ENCODE measurements around the gene CABCOCO1. TPM values are rescaled to one million over a fixed set of nuclear protein-coding genes. Genes with fewer than 3 reads are reported as not detected.
A peak's percentile ranks its signal among the peaks of the same experiment; 100 is the strongest.

CABCOCO1 gene
- total and polyA plus RNA-seq, 10 of the 15 experiments (the other 5 are each of a cell fraction or from before 2014, with no cell fraction given) = not detected

DNA sequence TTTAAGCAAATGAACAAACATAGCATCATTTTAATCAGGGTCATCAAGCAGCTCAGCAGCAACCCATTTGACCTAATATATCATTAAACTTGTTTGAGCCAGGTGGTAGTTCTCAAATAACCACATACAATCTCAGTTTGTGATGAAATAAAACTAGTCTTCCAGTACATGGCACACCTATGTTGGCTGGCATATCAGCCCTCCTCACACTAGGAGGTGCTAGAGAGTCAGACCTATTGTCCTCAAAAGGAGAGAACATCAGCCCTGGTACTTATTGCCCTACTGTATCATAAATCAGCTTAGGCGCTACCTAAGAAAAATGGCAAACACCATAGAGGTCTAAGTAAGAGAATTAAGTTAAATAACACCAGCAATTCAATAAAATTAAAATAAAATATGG is 81.7 kb downstream of the CABCOCO1 start:
- ATAC-seq (0 out of 3 replicates have a peak, but pooled peaks have one; percentile 30), DNase-seq (ENCODE audit: low read depth, low spot score) (no peak), FAIRE-seq (no peak)
- no peaks in the 10 kb centered on the region for H3K79me2 ChIP-seq (ENCODE audit: control insufficient read depth, insufficient read depth, low read length)
- H4K20me1 ChIP-seq (ENCODE audit: control insufficient read depth, insufficient read depth) = no peaks in the 10 kb centered on the region
- in situ Hi-C loops (cut with MboI) (no loop called here), intact Hi-C loops (cut with micrococcal nuclease; ENCODE audit: unreplicated experiment) (no loop called here)
- no peaks in the 10 kb centered on the region for H3K4me1 ChIP-seq (ENCODE audit: control insufficient read depth, insufficient read depth, low read length)
- CTCF ChIA-PET = interaction anchor here (0.9 to 1.0 kb wide), 2 partner anchors 11 to 35 kb away, joined by 3 read pairs; no protein-coding TSS in a partner anchor
- H3K27me3 ChIP-seq (replicated peaks in 1 of 2; ENCODE audit: control insufficient read depth in 2 of 2, insufficient read depth in 2 of 2, low read length in 1 of 2) = no peaks in the 10 kb centered on the region
- RAD21 ChIA-PET (ENCODE audit: unreplicated experiment) = no interaction called here
- no peak overlapping the region for H3K4me2 ChIP-seq (ENCODE audit: control insufficient read depth, insufficient read depth)
- H3K9ac ChIP-seq (ENCODE audit: control insufficient read depth, insufficient read depth, low read length) = no peak overlapping the region
- POLR2A ChIA-PET = no interaction called here
- no peak overlapping the region for H3K4me3 ChIP-seq
- no peak overlapping the region for H3K27ac ChIP-seq (ENCODE audit: control insufficient read depth, insufficient read depth)
- no peaks in the 10 kb centered on the region for H3K36me3 ChIP-seq (ENCODE audit: control insufficient read depth in 2 of 2, insufficient read depth in 2 of 2, low read length in 1 of 2)
- WGBS (ENCODE audit: insufficient coverage, insufficient replicate concordance, low lambda C conversion rate, missing lambda C conversion rate) = 63% methylated on average over 1 of the region's 1 CpG
- no TSS peak for BruUV-seq (replicated peaks)
- H3K9me3 ChIP-seq (replicated peaks; ENCODE audit: control insufficient read depth, insufficient read depth, low read length) = no peaks in the 10 kb centered on the region
- no peak for TF ChIP-seq SIN3A (IDR thresholded peaks at IDR 0.05; ENCODE audit: low read depth, low read length)
- TF ChIP-seq, protein P1, sequence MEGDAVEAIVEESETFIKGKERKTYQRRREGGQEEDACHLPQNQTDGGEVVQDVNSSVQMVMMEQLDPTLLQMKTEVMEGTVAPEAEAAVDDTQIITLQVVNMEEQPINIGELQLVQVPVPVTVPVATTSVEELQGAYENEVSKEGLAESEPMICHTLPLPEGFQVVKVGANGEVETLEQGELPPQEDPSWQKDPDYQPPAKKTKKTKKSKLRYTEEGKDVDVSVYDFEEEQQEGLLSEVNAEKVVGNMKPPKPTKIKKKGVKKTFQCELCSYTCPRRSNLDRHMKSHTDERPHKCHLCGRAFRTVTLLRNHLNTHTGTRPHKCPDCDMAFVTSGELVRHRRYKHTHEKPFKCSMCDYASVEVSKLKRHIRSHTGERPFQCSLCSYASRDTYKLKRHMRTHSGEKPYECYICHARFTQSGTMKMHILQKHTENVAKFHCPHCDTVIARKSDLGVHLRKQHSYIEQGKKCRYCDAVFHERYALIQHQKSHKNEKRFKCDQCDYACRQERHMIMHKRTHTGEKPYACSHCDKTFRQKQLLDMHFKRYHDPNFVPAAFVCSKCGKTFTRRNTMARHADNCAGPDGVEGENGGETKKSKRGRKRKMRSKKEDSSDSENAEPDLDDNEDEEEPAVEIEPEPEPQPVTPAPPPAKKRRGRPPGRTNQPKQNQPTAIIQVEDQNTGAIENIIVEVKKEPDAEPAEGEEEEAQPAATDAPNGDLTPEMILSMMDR (IDR thresholded peaks at IDR 0.05 in 2 of 3, conservative IDR thresholded peaks at IDR 0.05 in 1 of 3; ENCODE audit: control insufficient read depth in 2 of 3, extremely low read depth in 1 of 3, insufficient read depth in 1 of 3, low read depth in 3 of 3, low read length in 3 of 3) = peak in 2 of 3 experiments; percentile 11 to 37; a peak in 2 of 6 replicates
- H2AFZ ChIP-seq (ENCODE audit: control insufficient read depth, low read depth, low read length) = no peak overlapping the region
- SMC1A ChIA-PET (ENCODE audit: uncharacterized antibody, unreplicated experiment) = no interaction called here

DNA sequence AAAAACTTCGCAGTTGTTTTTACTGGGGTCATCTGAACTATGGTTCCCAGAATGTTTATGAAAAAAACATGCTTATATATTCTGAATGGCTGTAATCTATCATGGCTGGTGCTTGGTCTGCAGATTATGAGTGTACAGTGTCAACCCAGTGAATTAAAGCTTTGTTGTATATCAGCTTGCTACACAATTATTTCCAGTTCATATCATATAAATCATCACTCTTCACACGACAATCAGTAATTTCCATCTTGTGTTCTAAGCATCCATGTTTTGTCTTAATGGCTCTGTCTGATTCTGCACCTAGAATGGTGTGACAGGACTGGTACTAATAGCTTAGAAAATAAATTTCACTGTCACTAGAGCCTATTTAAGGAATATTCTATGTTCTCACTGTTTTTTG is 83.6 kb downstream of the CABCOCO1 start:
- WGBS (ENCODE audit: insufficient coverage, insufficient replicate concordance, low lambda C conversion rate, missing lambda C conversion rate) = 7% methylated on average over 2 of the region's 2 CpGs
- H4K20me1 ChIP-seq (ENCODE audit: control insufficient read depth, insufficient read depth) = no peaks in the 10 kb centered on the region
- TF ChIP-seq PAX8 (IDR thresholded peaks at IDR 0.05) (no peak), ZNF622 (IDR thresholded peaks at IDR 0.05) (no peak), ESRRA (IDR thresholded peaks at IDR 0.05; ENCODE audit: low read length) (no peak), ZSCAN29 (IDR thresholded peaks at IDR 0.05) (no peak), ZBED1 (IDR thresholded peaks at IDR 0.05; ENCODE audit: borderline replicate concordance) (no peak), PAX5 (IDR thresholded peaks at IDR 0.05; ENCODE audit: borderline replicate concordance, low read depth, low read length) (no peak), MTA2 (IDR thresholded peaks at IDR 0.05; ENCODE audit: low read depth) (no peak), FOS (IDR thresholded peaks at IDR 0.05; ENCODE audit: borderline replicate concordance, extremely low read depth, insufficient read length) (no peak), CHD4 (IDR thresholded peaks at IDR 0.05) (no peak), SPI1 (IDR thresholded peaks at IDR 0.05; ENCODE audit: borderline replicate concordance, insufficient read depth, low read depth, low read length) (no peak)
- TF ChIP-seq, protein P2, sequence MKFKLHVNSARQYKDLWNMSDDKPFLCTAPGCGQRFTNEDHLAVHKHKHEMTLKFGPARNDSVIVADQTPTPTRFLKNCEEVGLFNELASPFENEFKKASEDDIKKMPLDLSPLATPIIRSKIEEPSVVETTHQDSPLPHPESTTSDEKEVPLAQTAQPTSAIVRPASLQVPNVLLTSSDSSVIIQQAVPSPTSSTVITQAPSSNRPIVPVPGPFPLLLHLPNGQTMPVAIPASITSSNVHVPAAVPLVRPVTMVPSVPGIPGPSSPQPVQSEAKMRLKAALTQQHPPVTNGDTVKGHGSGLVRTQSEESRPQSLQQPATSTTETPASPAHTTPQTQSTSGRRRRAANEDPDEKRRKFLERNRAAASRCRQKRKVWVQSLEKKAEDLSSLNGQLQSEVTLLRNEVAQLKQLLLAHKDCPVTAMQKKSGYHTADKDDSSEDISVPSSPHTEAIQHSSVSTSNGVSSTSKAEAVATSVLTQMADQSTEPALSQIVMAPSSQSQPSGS (IDR thresholded peaks at IDR 0.05; ENCODE audit: low read length) = no peak
- TF ChIP-seq, protein P3, sequence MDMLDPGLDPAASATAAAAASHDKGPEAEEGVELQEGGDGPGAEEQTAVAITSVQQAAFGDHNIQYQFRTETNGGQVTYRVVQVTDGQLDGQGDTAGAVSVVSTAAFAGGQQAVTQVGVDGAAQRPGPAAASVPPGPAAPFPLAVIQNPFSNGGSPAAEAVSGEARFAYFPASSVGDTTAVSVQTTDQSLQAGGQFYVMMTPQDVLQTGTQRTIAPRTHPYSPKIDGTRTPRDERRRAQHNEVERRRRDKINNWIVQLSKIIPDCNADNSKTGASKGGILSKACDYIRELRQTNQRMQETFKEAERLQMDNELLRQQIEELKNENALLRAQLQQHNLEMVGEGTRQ (IDR thresholded peaks at IDR 0.05; ENCODE audit: borderline replicate concordance, low read depth, low read length) = no peak
- TF ChIP-seq, protein P4, sequence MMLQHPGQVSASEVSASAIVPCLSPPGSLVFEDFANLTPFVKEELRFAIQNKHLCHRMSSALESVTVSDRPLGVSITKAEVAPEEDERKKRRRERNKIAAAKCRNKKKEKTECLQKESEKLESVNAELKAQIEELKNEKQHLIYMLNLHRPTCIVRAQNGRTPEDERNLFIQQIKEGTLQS (IDR thresholded peaks at IDR 0.05; ENCODE audit: borderline replicate concordance, extremely low read depth, low read depth, low read length) = no peak
- ChIA-PET SMC1A (ENCODE audit: uncharacterized antibody, unreplicated experiment) (no interaction called here), POLR2A (no interaction called here), RAD21 (ENCODE audit: unreplicated experiment) (no interaction called here), CTCF (interaction anchor here (0.7 to 1.2 kb wide), 4 partner anchors 63 to 499 kb away, joined by 3 to 4 read pairs (median 3); no protein-coding TSS in a partner anchor)
- no peak overlapping the region for H3K4me3 ChIP-seq
- BruUV-seq (replicated peaks) = no TSS peak
- no peaks in the 10 kb centered on the region for H3K79me2 ChIP-seq (ENCODE audit: control insufficient read depth, insufficient read depth, low read length)
- H3K4me1 ChIP-seq (ENCODE audit: control insufficient read depth, insufficient read depth, low read length) = peaks cover 3% of the 10 kb centered on the region
- in situ Hi-C loops (cut with MboI) (no loop called here), intact Hi-C loops (cut with micrococcal nuclease; ENCODE audit: unreplicated experiment) (no loop called here)
- no peaks in the 10 kb centered on the region for H3K27me3 ChIP-seq (replicated peaks in 1 of 2; ENCODE audit: control insufficient read depth in 2 of 2, insufficient read depth in 2 of 2, low read length in 1 of 2)
- no peak overlapping the region for H3K4me2 ChIP-seq (ENCODE audit: control insufficient read depth, insufficient read depth)
- FAIRE-seq = no peak
- no peak overlapping the region for H3K27ac ChIP-seq (ENCODE audit: control insufficient read depth, insufficient read depth)
- no peaks in the 10 kb centered on the region for H3K9me3 ChIP-seq (replicated peaks; ENCODE audit: control insufficient read depth, insufficient read depth, low read length)
- ATAC-seq = no peak
- DNase-seq (ENCODE audit: low read depth, low spot score) = no peak
- H2AFZ ChIP-seq (ENCODE audit: control insufficient read depth, low read depth, low read length) = no peak overlapping the region
- H3K9ac ChIP-seq (ENCODE audit: control insufficient read depth, insufficient read depth, low read length) = no peak overlapping the region
- no peaks in the 10 kb centered on the region for H3K36me3 ChIP-seq (ENCODE audit: control insufficient read depth in 2 of 2, insufficient read depth in 2 of 2, low read length in 1 of 2)
